ENCODE results near the gene FAF1.
A peak's percentile ranks its signal among the peaks of the same experiment; 100 is the strongest.

Gene FAF1

GRCh38 chr1:50471967-50472366 lies 488.1 kb downstream of the FAF1 start:
- DNase-seq = no peak

DNA sequence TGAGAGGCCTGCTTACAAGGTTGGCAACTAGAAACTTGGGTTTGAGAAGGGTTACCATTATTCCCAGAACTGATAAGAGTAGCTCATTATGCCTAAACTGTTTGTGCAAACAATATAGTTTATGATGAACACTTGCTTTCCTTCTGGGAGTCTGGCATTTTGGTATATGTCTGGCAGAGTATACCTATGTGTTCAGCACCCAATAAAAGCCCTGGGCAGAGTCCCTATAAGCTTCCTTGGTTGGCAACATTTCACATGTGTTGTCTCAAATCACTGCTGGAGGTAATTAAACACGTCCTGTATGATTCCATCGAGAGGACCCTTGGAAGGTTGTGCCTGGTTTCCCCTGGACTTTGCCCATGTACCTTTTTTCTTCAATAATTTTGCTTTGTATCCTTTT lies 497.1 kb downstream of the FAF1 start:
- DNase-seq = no peak

GRCh38 chr1:50458507-50458906 lies 501.6 kb downstream of the FAF1 start:
- no peak for DNase-seq

DNA sequence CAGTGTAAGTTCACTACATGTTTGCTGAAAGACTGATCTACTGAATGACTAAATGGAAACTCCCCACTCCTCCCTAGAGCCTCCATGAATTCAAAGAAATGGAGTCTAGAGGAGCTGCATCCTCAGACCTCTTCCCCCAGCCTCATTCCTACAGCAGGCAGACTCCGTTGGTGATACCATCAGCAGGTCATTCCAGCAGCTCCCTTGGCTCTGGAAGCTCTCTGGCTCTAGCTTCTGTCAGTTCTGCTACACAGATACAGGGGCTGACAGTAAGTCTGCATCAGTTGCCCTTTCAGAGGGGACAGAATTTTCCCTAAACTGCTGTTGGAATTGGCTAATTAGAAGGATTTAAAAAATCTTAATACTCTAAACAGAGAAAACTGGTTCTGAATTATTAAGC lies 505.2 kb downstream of the FAF1 start:
- DNase-seq = no peak

DNA sequence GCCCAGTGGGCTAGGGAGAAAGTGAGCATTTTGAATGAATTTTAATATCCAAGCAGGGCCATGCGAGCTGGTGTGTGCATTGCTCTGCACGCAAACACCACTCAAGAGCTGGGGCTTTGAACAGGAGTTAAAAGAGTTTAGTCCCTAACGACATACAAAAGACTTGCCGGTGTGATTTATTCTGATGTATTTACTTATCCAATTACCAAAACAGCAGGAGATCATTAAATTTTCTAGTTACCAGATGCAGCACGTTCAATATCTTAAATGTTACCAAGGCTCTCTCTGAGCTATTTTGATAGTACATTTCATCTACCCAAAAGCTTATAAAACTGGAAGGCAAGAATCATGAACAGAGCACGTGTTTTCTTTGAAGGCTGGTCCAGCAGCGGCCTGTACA lies 506.8 kb downstream of the FAF1 start:
- DNase-seq = no peak

- no peak for DNase-seq
Measured at GRCh38 chr1:50452700-50453099, 507.4 kb downstream of the FAF1 start.

GRCh38 chr1:50450861-50451653 lies 509.0 kb downstream of the FAF1 start:
- no peak for DNase-seq

- DNase-seq = no peak
Measured at GRCh38 chr1:50447961-50448360, 512.1 kb downstream of the FAF1 start.

- DNase-seq = no peak
Measured at GRCh38 chr1:50441183-50441582, 518.9 kb downstream of the FAF1 start.

GRCh38 chr1:50438945-50439344 lies 521.1 kb downstream of the FAF1 start:
- no peak for DNase-seq

- no peak for DNase-seq
Measured at GRCh38 chr1:50436489-50436888, 523.6 kb downstream of the FAF1 start.

DNA sequence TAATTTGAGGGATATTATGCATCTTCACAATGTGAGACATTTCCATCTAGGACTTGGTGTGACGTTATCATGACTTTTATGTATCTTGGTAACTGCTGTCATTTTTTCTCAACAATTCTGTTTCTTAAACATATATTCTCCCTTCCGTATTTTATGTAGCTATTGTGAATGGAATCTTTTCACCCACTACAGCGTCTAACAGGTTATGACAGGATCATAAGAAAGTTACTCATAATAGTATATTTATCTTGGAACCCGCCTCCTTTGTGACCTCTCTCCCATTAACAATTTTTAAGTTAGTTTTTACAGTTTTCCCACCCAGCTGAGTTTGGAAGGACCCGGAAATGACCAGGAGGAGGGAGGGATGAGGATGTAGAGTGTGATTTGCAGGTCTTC lies 530.1 kb downstream of the FAF1 start:
- no peak for DNase-seq

- no peak for DNase-seq
Measured at GRCh38 chr1:50427818-50428779, 532.0 kb downstream of the FAF1 start.

DNA sequence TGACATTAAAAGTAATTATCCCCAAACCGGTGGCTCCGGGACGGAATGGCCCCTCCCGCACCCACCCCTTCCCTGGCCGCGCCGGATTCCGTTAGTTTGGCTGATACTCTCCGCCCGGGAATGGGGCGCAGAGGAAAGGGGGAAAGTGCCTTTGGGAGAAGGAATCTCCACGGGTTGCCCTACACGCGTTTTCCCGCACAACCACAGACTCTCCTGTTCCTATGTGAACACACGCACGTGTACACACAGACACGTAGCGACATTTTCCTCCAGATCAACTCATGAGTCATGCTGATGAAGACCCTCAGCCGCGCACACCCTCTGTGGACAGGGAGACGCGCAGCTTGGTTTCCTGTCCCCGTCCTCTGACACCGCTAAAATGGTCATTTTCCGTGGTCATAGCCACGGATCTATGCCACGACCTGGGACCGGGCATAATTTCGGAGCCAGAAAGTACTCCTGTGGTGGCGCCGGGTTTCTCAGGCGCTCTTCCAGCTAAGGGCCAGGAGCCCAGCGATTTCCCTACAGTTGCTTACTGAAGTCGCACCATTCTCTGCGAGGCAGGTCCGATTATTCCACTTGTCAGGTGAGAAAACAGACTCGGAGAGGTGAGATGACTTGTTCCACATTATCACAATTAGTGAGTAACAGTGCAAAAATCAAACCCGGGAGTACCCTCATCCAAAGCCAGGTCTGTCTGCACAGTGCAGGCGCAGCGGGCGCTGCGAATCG lies 532.8 kb downstream of the FAF1 start:
- no peak for DNase-seq

DNA sequence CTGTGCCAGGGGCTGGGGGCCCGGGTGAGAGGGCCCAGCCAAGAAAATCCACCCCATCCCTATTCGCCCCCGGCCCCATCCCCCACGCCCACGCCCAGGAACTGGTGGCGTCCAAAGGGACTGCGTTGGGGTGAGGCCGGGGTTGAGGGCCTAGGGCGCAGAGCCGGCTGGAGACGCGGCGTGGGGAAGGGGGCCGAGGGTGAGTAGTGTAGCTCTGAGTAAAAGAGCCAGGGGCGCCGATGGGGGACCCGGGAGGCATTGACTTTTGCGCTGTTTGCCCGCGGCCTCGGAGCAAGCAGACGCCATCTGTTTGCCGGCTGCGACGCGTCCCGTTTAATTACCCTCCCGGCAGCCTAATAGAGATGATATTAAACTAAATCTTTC lies 533.4 kb downstream of the FAF1 start:
- no peak for DNase-seq

- DNase-seq = no peak
Measured at GRCh38 chr1:50426108-50426700, 533.9 kb downstream of the FAF1 start.

DNA sequence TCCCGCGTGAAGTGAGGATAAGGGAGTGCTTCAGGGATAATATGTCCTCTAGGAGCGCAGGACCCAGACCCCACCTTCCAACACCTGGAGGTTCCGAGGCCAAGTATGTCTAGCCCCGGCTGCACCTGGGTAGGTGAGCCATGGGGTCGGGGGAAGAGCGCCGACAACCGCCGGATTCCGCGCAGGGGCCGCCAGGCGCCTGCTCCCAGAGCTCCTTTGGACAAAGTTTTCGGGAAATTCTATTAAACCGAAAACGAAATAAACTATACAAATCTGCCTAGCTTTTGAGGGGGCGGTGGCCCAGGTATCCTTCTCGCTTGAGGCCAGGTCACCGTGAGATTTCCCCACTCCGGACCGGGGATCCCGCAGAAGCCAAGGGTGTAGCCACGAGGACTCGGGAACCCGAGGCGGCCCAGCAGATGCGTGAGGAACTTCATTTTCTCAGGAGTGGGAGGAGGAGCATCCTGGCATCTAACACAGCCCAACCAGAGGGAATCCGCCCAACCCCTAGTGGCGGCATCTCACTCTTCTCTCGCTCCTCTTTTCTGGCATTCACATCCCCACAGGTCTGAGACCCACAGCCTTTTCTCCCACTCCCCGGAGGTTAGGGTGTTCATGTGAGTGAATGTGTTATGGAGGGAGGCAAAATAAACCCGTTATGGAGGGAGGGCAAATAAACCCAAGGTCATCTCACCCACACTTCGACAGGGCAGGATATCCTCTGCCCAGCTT lies 534.5 kb downstream of the FAF1 start:
- no peak for DNase-seq

GRCh38 chr1:50424884-50425375 lies 535.1 kb downstream of the FAF1 start:
- DNase-seq = no peak

DNA sequence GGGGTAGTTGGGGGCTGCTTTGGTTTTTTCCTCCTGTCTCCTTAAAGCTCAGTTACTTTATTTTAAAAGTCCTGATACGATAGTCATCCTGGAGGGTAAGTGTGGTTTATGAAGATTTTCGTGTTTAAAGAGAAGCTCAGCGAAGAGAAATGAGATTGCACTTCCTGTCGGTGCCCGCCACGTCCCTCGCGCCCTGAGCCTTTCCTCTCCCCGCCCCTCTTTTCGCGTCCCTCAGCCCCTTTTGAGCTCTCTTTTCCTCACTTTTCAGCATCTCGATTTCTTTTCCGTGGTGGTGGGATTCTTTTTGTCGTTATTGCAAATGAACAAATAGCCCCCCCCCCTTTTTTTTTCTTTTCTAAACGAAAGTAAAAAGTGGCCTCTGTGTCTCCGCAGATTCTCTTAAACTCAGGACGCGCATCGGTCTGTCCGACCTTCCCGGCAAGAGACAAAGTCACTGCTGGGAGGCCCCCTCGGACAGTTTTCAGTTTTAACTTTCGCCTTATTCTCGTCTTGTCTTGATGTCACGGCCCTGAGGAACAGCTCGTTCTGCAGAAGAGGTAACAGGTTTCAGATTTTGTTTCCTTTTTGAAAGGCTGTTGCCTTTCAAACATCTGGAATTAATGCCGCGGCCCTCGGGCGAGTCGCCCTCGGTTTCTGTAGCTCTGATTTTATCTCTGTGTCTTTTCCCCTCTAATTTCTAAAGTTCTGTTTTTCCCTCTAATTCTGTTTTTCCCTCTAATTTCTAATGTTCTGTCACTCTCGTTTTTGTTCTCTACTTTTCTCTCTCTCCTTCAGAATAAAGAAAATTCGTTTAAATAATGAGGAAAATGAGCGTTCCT lies 535.8 kb downstream of the FAF1 start:
- peak; percentile 8 for DNase-seq

- DNase-seq = no peak
Measured at GRCh38 chr1:50423670-50424000, 536.4 kb downstream of the FAF1 start.
